Suprapubic skin (tissue), 4 donors: ENCODE measurements around the gene GORAB. TPM values are rescaled to one million over a fixed set of nuclear protein-coding genes. Genes with fewer than 3 reads are reported as not detected.

Experiments
- DNase-seq, 2 donors: peaks; one replicate each; pipeline ENCODE4 v3.0.0-alpha.2; 2019; ENCODE audit warnings: low spot score in 2 of 2
- H3K27ac ChIP-seq: fragments of 200-600 bp; sonication (generic); one replicate; pipeline ENCODE4 v1.5.1; 2019
- H3K27me3 ChIP-seq: fragments of 200-600 bp; sonication (generic); one replicate; pipeline ENCODE4 v1.5.1; 2019
- H3K36me3 ChIP-seq: fragments of 200-600 bp; sonication (generic); one replicate; pipeline ENCODE4 v1.5.1; 2019
- H3K4me1 ChIP-seq: fragments of 200-600 bp; sonication (generic); one replicate; pipeline ENCODE4 v1.5.1; 2019
- H3K4me3 ChIP-seq: fragments of 200-600 bp; sonication (generic); one replicate; pipeline ENCODE4 v1.5.1; 2019; ENCODE audit warnings: mild to moderate bottlenecking
- H3K9me3 ChIP-seq: fragments of 200-600 bp; sonication (generic); one replicate; pipeline ENCODE4 v1.5.1; 2019
- EP300 ChIP-seq: sonication (generic); formaldehyde crosslinking; IDR thresholded peaks from one replicate; pipeline ENCODE4 v1.6.1; 2017; ENCODE audit warnings: antibody characterized with exemption
- POLR2A ChIP-seq, 2 donors: fragments of 450-650 bp; IDR thresholded peaks; one replicate each; pipeline ENCODE4 v1.6.1; 2017; ENCODE audit warnings: antibody characterized with exemption in 2 of 2, mild to moderate bottlenecking in 2 of 2, moderate library complexity in 2 of 2
- POLR2AphosphoS5 ChIP-seq, 3 donors: sonication (generic); formaldehyde crosslinking; IDR thresholded peaks; one replicate each; pipeline ENCODE4 v1.6.1; 2017; ENCODE audit warnings: antibody characterized with exemption in 3 of 3
- WGBS: methylation state at CpG from one replicate; pipeline ENCODE4 v1.1.5; 2018; 5-methylcytosine and 5-hydroxymethylcytosine counted together
- total RNA-seq, 4 donors: library from RNA; depleted of rRNA; stranded (reverse); fragments of >200 nt; gene quantifications; one replicate each; pipeline ENCODE4 v1.1.0, GENCODE V29; 2016
- TF ChIP-seq, protein P1 (sequence below), 2 donors: fragments of 200-600 bp in 1 of 2; fragments of 450-650 bp in 1 of 2; sonication (generic) in 1 of 2; IDR thresholded peaks; one replicate each; pipeline ENCODE4 v1.5.1; 2016 to 2019; ENCODE audit warnings: antibody characterized with exemption in 2 of 2, mild to moderate bottlenecking in 1 of 2, moderate library complexity in 1 of 2

Gene GORAB
- total RNA-seq, 4 donors from 2014 or later, result 3.5 to 10.5 (median 7.7) TPM

- Histone ChIP-seq H3K27me3 (no peaks in the 10 kb centered on the region), H3K27ac (no peak overlapping the region), H3K36me3 (no peaks in the 10 kb centered on the region), H3K9me3 (no peaks in the 10 kb centered on the region), H3K4me1 (peaks cover 33% of the 10 kb centered on the region), H3K4me3 (peak overlapping the region; percentile 66)
- TF ChIP-seq, protein P1, sequence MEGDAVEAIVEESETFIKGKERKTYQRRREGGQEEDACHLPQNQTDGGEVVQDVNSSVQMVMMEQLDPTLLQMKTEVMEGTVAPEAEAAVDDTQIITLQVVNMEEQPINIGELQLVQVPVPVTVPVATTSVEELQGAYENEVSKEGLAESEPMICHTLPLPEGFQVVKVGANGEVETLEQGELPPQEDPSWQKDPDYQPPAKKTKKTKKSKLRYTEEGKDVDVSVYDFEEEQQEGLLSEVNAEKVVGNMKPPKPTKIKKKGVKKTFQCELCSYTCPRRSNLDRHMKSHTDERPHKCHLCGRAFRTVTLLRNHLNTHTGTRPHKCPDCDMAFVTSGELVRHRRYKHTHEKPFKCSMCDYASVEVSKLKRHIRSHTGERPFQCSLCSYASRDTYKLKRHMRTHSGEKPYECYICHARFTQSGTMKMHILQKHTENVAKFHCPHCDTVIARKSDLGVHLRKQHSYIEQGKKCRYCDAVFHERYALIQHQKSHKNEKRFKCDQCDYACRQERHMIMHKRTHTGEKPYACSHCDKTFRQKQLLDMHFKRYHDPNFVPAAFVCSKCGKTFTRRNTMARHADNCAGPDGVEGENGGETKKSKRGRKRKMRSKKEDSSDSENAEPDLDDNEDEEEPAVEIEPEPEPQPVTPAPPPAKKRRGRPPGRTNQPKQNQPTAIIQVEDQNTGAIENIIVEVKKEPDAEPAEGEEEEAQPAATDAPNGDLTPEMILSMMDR (IDR thresholded peaks at IDR 0.05), result no peak
- no peak for TF ChIP-seq EP300
- WGBS, result 72% methylated on average over 3 of the region's 3 CpGs
- no peak for DNase-seq
Measured at GRCh38 chr1:170533298-170533697, 1.3 kb downstream of the GORAB start.

DNA sequence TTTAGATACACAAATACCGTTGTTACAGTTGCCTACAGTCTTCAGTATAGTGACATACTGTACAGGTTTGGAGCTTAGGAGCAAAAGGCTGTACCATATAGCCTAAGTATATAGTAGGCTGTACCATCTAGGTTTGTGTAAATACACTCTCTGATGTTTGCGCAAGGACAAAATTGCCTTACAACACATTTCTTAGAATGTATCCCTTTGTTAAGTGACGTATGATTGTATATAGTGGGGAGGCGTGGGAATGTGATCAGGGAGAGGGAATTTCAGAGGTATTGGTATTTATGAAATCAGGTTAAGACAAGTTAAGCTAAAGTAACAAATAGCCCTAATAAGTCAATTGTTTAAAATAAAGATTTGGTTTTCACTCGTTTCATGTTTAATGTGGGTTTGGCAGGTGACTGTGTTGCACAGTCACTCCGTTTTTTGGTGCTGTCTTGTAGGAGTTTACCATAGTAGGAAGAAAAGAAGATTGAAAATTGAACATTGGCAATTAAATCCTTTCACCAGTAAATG, 2.7 kb downstream of the GORAB start:
- WGBS, result 92% methylated on average over 6 of the region's 6 CpGs
- Histone ChIP-seq H3K4me3 (no peak overlapping the region), H3K9me3 (no peaks in the 10 kb centered on the region), H3K4me1 (peaks cover 33% of the 10 kb centered on the region), H3K27me3 (no peaks in the 10 kb centered on the region), H3K36me3 (no peaks in the 10 kb centered on the region), H3K27ac (no peak overlapping the region)
- no peak for TF ChIP-seq EP300
- TF ChIP-seq POLR2A (IDR thresholded peaks at IDR 0.05), result no peak
- TF ChIP-seq, protein P1 (IDR thresholded peaks at IDR 0.05), result no peak
- no peak for TF ChIP-seq POLR2AphosphoS5 (IDR thresholded peaks at IDR 0.05)
- no peak for DNase-seq

GRCh38 chr1:170535418-170535817, 3.5 kb downstream of the GORAB start:
- Histone ChIP-seq H3K9me3 (no peaks in the 10 kb centered on the region), H3K4me1 (peaks cover 33% of the 10 kb centered on the region), H3K27me3 (no peaks in the 10 kb centered on the region), H3K27ac (no peak overlapping the region), H3K36me3 (peaks cover 4% of the 10 kb centered on the region), H3K4me3 (no peak overlapping the region)
- 92% methylated on average over 2 of the region's 2 CpGs for WGBS
- TF ChIP-seq POLR2AphosphoS5 (IDR thresholded peaks at IDR 0.05), result no peak
- no peak for TF ChIP-seq POLR2A (IDR thresholded peaks at IDR 0.05)
- no peak for DNase-seq

GRCh38 chr1:170536924-170537551, 5.1 kb downstream of the GORAB start:
- H3K36me3 ChIP-seq, result peaks cover 10% of the 10 kb centered on the region
- DNase-seq, result no peak
- TF ChIP-seq, protein P1 (IDR thresholded peaks at IDR 0.05), result no peak
- TF ChIP-seq POLR2A (IDR thresholded peaks at IDR 0.05) (no peak), EP300 (no peak), POLR2AphosphoS5 (IDR thresholded peaks at IDR 0.05) (no peak)
- H3K4me3 ChIP-seq, result no peak overlapping the region
- no peak overlapping the region for H3K27ac ChIP-seq
- WGBS, result 100% methylated on average over 1 of the region's 1 CpG
- peaks cover 27% of the 10 kb centered on the region for H3K4me1 ChIP-seq
- H3K9me3 ChIP-seq, result no peaks in the 10 kb centered on the region
- no peaks in the 10 kb centered on the region for H3K27me3 ChIP-seq

DNA sequence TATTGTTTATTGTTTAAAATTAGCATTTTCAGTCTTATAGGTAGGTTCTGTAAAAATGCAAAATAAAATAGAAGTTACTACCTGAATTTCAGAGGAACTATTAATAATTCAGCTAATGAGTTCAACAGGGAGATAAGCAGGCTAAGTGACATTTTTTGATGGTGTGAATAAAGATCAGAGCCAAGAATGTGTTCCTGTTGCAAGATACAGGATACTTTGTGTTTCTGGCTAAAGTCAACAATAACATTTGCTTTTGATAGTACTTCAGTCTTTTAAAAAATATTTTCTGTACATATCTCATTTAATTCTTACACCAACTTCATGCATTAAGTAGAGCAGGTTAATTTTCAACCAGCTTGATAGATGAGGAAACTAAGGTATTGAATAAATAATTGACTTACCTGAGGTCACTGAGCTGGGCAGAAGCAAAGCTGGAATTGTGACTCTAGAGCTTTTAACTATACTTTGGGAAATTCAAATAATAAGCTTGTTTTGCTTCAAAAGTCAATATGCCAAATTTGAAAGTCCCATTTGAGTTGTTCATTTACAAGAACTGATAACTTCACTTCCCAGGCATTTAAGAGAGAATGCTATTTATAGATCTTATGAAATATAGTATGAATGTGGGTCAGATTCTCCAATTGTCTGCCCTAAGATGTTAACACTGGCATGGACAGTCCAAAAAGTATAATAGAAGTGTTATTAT, 6.0 kb downstream of the GORAB start:
- peak overlapping the region; percentile 16 for H3K27ac ChIP-seq
- no peaks in the 10 kb centered on the region for H3K9me3 ChIP-seq
- TF ChIP-seq, protein P1 (IDR thresholded peaks at IDR 0.05), result no peak
- no peak for TF ChIP-seq POLR2A (IDR thresholded peaks at IDR 0.05)
- no peak for TF ChIP-seq EP300
- no peak for TF ChIP-seq POLR2AphosphoS5 (IDR thresholded peaks at IDR 0.05)
- H3K27me3 ChIP-seq, result no peaks in the 10 kb centered on the region
- DNase-seq, result no peak
- peaks cover 19% of the 10 kb centered on the region for H3K36me3 ChIP-seq
- no peak overlapping the region for H3K4me3 ChIP-seq
- peaks cover 23% of the 10 kb centered on the region for H3K4me1 ChIP-seq
